Chondrocyte (in vitro differentiated cells): ENCODE results near the gene MYOF. TPM values are rescaled to one million over a fixed set of nuclear protein-coding genes. Genes with fewer than 3 reads are reported as not detected.
A peak's percentile ranks its signal among the peaks of the same experiment; 100 is the strongest.
"Not testable (repeated sequence)": the region's sequence is repeated elsewhere in the genome, so short reads cannot be mapped to it uniquely, and the experiment has no call there.

Source experiments
- DNase-seq: peaks from one replicate; pipeline ENCODE4 v3.0.0; 2021; ENCODE audit warnings: mixed read lengths, low spot score
- H3K27ac Mint-ChIP-seq: one replicate; pipeline ENCODE4 v1.8.0; 2021; ENCODE audit warnings: mild to moderate bottlenecking, moderate library complexity, mixed read lengths; ENCODE audit not compliant: unreplicated experiment
- H3K27me3 Mint-ChIP-seq: 2 replicates; pipeline ENCODE4 v1.8.0; 2021; ENCODE audit warnings: low read depth, mixed read lengths
- H3K36me3 Mint-ChIP-seq: 2 replicates; pipeline ENCODE4 v1.8.0; 2021; ENCODE audit warnings: low read depth, mixed read lengths
- H3K4me1 Mint-ChIP-seq: 2 replicates; pipeline ENCODE4 v1.8.0; 2021; ENCODE audit warnings: low read depth, mild to moderate bottlenecking, mixed read lengths
- H3K4me3 Mint-ChIP-seq: one replicate; pipeline ENCODE4 v1.8.0; 2021; ENCODE audit warnings: mild to moderate bottlenecking, moderate library complexity, mixed read lengths; ENCODE audit not compliant: unreplicated experiment
- H3K9me3 Mint-ChIP-seq: 2 replicates; pipeline ENCODE4 v1.8.0; 2021; ENCODE audit warnings: low read depth, mixed read lengths
- total RNA-seq: library from RNA; stranded (reverse); gene quantifications from 3 replicates; pipeline ENCODE4 v1.2.1, GENCODE V29; 2021
- TF ChIP-seq, protein P1 (sequence below): fragments of 200-600 bp; sonication (generic); IDR thresholded peaks from 2 replicates; pipeline ENCODE4 v1.5.0; 2021; ENCODE audit warnings: antibody characterized with exemption, mild to moderate bottlenecking, moderate library complexity

MYOF gene
- total RNA-seq, 1 donor from 2014 or later = 526 TPM

DNA sequence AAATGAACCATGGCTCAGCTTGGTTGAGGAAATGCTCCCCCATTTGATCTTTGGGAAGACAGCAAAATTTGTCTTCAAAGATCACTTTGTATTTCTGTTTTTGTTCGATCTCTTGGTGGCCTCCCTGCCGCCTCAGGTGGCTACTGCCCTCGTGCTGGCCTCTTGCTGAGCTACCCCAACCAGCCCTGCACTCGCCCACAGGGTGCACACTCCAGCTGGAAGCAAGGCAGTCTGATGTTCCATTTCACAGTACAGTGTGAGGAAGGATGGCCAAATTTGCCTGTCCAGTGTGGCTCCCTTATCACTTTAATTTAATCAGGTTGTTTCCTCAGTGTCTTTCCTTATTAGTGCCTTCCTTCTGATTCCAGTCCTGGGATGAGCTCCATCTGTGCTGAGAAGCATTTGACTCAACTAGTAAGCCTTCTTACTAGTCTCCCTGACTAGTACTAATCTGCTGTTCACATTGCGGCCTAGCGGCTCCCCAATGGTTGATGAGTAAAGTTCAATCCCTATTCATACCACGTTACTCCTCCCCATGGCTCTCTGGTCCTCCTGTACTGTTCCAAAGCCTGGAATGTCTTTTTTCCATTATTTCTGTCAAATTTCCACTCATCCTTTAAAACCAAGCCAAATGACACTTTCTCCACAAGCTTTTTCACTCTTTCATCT is 8.2 kb downstream of the MYOF start:
- TF ChIP-seq, protein P1, sequence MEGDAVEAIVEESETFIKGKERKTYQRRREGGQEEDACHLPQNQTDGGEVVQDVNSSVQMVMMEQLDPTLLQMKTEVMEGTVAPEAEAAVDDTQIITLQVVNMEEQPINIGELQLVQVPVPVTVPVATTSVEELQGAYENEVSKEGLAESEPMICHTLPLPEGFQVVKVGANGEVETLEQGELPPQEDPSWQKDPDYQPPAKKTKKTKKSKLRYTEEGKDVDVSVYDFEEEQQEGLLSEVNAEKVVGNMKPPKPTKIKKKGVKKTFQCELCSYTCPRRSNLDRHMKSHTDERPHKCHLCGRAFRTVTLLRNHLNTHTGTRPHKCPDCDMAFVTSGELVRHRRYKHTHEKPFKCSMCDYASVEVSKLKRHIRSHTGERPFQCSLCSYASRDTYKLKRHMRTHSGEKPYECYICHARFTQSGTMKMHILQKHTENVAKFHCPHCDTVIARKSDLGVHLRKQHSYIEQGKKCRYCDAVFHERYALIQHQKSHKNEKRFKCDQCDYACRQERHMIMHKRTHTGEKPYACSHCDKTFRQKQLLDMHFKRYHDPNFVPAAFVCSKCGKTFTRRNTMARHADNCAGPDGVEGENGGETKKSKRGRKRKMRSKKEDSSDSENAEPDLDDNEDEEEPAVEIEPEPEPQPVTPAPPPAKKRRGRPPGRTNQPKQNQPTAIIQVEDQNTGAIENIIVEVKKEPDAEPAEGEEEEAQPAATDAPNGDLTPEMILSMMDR = no peak
- peak overlapping the region; percentile 80 for H3K27ac Mint-ChIP-seq
- H3K4me3 Mint-ChIP-seq = no peak overlapping the region
- no peaks in the 10 kb centered on the region for H3K27me3 Mint-ChIP-seq
- no peak for DNase-seq
- H3K4me1 Mint-ChIP-seq = peaks cover 91% of the 10 kb centered on the region
- H3K36me3 Mint-ChIP-seq = peaks cover 25% of the 10 kb centered on the region
- peaks cover 2% of the 10 kb centered on the region for H3K9me3 Mint-ChIP-seq

DNA sequence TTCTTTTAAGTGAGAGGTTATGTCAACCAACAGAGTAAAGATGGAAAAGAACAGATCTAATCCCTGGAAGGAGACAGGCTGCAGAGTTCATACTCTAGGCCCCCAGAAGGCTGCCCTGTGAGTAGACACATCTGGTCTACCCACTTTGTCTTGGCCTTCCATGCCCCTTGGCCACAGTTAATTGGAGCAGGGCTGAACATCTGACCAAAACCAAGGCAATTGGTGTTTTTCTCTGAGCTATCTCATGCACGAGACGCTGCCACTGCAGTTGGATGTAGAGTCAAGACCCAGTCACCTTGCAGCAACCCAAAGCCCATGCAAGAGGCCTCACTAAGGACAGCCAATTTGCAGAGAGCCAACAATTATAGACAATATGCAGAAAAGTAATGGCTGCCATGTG is 9.0 kb downstream of the MYOF start:
- peak overlapping the region; percentile 65 for H3K27ac Mint-ChIP-seq

DNA sequence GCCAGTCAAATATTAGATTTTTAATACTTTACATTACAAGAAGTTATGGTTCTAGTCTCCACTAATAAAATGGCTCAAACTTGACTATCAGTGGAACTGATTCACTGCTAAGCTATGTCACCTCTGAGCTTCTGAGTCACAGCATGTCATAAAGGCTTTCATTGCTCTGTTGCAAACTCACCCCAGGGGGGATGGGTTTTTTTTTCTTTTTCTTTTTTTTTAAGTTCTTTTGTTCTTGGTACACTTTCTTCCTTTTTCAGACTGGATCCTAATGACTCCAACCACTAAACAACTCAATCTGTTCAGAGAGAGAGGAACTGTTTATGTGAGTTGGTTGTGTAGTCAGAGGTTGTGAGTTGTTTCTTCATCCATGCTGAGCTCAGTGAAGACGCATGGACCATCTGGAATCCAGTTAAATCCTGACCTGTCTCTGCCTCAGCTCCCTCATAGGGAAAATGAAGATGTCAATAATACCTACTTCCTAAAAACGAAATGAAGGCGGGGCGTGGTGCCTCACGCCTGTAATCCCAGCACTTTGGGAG is 11.0 kb downstream of the MYOF start:
- TF ChIP-seq, protein P1 = no peak
- no peaks in the 10 kb centered on the region for H3K27me3 Mint-ChIP-seq
- peak overlapping the region; percentile 98 for H3K27ac Mint-ChIP-seq
- peaks cover 20% of the 10 kb centered on the region for H3K36me3 Mint-ChIP-seq
- no peak for DNase-seq
- peak overlapping the region; percentile 33 for H3K4me3 Mint-ChIP-seq
- peaks cover 5% of the 10 kb centered on the region for H3K9me3 Mint-ChIP-seq
- H3K4me1 Mint-ChIP-seq = peaks cover 89% of the 10 kb centered on the region

More for the DNA sequence above, 9.0 kb downstream of the MYOF start:
- no peaks in the 10 kb centered on the region for H3K27me3 Mint-ChIP-seq
- H3K9me3 Mint-ChIP-seq = peaks cover 2% of the 10 kb centered on the region
- peaks cover 91% of the 10 kb centered on the region for H3K4me1 Mint-ChIP-seq
- H3K4me3 Mint-ChIP-seq = no peak overlapping the region
- DNase-seq = no peak
- H3K36me3 Mint-ChIP-seq = peaks cover 27% of the 10 kb centered on the region
- TF ChIP-seq, protein P1 = no peak

DNA sequence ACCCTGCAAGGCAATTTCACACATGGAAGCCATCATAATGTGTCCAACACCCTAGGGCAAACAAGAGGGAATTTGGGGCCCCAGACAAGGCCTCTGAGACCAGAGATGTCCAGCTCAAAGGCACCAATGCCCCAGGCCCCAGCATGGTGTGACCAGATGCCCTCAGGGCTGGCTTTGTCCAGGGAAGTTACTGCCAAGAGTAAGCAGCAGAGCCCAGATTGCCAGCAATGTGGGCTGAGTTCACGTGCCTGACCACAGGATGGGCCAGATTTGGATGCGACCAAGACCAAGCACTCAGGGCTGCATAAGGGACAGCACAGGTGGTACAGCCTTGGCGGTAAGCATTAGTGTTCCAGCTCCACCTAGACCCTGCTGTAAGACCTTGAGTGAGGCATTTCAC is 12.7 kb downstream of the MYOF start:
- Mint-ChIP-seq H3K4me3 (no peak overlapping the region), H3K27me3 (no peaks in the 10 kb centered on the region), H3K4me1 (peaks cover 90% of the 10 kb centered on the region), H3K36me3 (peaks cover 17% of the 10 kb centered on the region), H3K9me3 (peaks cover 5% of the 10 kb centered on the region), H3K27ac (peak overlapping the region; percentile 98)
- TF ChIP-seq, protein P1 = no peak
- no peak for DNase-seq

DNA sequence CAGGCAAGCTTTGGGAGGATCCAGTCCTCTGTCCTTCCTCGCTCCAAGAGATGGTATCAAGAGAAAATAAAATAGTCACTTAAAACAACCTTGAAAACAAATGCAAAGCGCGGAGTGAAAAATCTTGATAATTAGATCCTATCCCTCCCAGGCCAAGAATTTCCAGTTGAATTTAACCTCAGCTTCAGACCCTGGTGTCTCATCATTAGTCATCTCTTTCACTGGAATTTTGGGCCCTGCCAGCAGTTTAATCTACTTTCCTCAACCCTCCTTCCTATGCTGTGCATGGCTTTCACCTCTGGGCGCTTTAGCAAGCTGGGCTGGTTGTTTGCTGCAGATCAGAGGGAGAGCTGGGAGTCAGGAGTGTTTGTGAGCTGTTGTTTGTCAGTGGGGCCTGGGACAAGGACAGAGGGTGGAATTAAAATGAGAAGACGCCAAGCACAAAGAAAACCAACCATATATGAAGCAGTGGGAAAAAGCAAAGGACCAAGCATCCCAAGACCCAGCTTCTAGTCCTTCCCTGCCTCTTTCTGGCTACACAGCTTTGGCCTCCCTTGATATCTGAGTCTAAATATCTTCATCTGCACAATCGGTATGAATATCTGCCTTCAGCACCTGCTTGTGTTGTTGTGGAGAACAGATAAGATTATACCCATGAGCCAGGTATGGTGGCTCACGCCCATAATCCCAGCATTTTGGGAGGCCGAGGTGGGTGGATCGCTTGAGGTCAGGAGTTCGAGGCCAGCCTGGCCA is 13.5 kb downstream of the MYOF start:
- Mint-ChIP-seq H3K4me1 (peaks cover 90% of the 10 kb centered on the region), H3K9me3 (peaks cover 5% of the 10 kb centered on the region), H3K4me3 (peak overlapping the region; percentile 6), H3K27me3 (no peaks in the 10 kb centered on the region), H3K27ac (peak overlapping the region; percentile 98), H3K36me3 (peaks cover 14% of the 10 kb centered on the region)
- TF ChIP-seq, protein P1 = no peak
- no peak for DNase-seq

DNA sequence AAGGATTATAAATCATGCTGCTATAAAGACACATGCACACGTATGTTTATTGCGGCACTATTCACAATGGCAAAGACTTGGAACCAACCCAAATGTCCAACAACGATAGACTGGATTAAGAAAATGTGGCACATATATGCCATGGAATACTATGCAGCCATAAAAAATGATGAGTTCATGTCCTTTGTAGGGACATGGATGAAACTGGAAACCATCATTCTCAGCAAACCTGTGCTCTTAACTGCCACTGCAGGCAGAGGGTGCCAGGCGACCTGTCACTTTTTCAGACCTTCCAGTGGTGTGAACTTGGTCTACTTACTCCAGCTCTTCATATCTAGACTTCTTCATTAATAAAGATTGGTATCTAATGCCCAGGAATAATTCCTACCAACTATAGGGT is 14.5 kb downstream of the MYOF start:
- not testable (repeated sequence) for H3K4me3 Mint-ChIP-seq, DNase-seq, H3K9me3 Mint-ChIP-seq, H3K27me3 Mint-ChIP-seq
- Mint-ChIP-seq H3K36me3 (peaks cover 12% of the 10 kb centered on the region), H3K27ac (peak overlapping the region; percentile 98), H3K4me1 (peaks cover 90% of the 10 kb centered on the region)
